HG02981 (cell line): Measurements from ENCODE around the gene CELF2.

Experiments used
- ATAC-seq: cut with Tn5 transposase; IDR thresholded peaks from one replicate; pipeline ENCODE4 v1.9.1; 2021; ENCODE audit warnings: mild to moderate bottlenecking, moderate library complexity; ENCODE audit not compliant: unreplicated experiment

CELF2 gene

DNA sequence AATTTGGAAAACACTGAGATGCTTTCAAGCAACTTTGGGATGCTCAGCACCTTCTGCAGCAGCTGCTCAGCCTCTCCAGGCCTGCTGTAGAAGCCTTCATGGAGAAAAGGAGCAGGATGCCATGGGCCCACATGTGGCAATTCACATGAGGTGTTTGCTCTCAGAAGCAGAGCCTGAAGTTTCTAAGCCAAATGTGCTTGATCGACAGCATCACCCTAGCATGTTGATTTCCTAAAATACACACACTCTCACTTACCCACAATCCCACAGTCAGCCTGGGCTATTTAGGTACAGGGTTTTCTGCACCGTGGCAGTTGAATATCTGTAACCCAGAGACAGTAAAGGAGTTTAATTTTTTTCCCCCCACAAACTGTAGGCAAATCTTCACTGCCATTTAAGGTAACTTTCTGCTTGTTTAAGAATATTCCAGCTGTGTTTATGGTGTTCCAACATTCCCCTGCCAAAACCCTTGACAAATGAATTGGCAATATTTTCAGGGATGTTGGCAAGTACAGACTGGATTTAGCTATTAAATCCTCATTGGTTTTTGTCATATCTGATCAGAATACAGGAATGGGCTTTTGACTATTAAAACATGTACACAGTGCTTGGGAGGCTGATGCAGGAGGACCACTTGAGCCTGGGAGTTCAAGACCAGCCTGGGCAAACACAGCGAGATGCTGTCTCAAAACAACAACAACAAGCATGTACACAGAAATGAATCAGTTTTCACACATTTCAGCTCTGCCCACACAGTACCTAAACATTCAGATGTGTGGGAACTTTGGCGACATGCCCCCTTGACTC is 244.2 kb downstream of the CELF2 start:
- ATAC-seq = no peak

DNA sequence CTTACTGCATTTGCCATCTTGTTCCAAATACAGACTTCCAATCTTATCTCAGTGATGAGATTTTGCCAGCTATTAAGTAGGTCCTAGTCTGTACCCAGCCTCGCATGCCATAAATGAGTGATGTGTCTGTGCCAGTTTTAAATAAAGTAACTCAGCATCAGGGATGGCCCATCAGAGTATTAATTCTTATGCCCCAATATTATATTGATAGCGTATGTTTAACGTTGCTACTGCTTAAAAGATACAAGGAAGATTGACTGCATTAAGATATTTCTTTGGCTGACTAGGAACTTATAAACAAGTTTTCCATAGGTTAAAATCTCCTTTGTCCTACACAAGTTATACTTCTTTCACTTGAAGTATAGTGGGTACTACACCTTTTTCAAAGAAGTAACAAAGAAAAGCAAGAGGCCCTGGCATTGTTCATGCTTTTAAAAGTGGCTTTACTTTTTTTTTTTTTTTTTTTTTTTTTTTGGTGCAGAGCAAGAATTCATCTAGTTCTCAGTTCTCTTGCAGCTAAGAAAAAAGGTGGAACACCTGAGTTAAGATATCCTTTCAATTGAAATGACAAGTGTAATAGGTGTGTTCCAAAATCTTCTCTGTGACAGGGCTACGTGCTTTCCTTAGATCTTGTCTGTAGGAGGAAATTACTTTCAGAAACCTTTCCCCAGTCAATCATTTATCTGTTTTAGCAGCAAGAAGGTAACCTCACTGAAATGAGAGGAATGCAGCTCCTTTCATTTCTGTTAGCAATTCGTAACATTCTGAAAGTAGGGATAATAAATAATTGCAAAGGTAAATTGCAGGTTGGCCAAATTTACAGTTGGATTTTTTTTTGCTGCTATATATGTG is 245.0 kb downstream of the CELF2 start:
- no peak for ATAC-seq

DNA sequence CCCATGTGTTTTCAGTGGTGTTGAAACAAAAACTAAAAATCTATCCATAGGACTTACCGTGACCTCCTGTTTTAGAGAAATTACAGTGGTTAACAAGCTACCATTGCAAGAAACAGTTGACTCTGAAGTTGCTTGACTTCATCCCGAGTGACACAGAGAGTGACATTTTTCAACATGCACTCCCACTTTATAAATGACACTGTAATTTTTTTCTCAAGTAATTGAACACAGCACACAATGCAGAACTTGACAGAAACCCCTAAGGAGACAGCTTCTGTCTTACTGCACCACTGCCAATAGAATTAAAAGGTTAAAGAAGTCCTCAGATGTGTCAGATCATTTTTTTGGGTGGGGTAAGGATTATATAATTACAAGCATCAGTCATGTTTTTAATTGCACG is 246.1 kb downstream of the CELF2 start:
- ATAC-seq = no peak

DNA sequence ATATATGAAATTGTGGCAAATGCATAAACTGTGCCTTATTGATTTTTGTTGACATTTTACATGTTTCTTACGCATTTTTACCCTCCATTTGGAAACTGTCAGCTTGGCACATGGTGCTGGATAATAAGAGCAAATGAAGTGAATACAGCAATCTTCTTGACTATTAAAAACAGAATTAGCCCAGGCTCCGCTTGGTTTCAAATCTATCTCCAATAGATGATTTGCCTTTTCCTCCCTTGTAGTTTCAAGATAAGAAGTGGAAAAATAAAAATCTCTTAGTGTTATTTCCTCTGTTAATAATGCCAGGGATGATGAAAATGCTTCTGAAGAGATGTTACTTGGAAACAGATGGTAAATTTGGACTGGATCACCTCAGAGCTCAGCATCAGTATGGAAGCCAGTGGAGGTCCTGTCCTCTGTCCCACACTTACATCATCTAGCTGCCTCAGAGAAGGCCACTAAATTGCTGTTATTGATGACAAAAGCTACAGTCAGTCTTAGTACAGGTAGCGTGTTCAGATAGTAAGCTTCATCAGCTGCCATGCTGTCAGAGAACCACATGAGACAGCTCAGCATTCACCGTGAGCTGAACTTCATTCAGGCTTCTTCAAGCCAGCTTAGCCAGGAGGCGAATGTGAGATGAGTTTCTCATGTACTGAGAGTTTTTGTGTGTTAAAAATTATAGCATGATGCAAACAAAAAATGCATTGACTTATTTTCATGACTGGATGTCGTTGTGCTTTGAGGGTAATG is 246.8 kb downstream of the CELF2 start:
- no peak for ATAC-seq

DNA sequence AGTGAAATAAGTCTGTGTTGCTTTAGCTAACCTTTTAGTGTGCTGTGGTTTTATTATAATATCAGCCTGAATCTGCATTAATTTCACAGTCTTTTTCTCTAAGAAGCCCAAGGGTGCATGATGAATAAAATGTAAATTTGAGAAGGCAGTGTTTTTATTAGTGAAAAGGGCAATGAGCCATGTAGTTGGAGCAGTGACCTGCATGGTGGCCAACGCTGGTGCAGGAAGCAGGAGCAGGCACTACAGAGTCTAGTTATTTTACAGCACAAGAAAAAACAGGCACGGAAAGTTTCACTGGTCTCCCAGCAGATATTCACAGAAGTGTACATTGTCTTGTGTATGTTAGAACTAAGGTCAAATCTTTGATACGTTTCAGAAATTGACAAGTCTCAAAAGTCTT is 247.8 kb downstream of the CELF2 start:
- no peak for ATAC-seq

DNA sequence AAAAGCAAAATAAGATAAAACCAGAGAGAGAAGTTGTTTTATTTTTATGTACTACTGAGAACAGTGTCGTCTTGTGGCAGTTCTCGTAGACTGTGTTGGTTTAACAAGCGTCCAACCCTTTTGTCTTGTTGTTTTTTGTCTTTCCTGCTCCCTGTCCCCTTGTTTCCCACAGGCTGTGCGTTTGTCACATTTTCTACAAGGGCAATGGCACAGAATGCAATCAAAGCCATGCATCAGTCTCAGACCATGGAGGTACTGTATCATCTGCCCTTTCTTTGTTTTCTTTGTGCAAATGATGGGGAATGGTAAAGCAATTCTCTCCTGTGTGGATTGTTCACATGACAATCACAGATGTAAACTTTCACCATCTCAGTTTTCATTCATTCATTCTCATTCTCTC is 248.8 kb downstream of the CELF2 start:
- ATAC-seq = no peak

DNA sequence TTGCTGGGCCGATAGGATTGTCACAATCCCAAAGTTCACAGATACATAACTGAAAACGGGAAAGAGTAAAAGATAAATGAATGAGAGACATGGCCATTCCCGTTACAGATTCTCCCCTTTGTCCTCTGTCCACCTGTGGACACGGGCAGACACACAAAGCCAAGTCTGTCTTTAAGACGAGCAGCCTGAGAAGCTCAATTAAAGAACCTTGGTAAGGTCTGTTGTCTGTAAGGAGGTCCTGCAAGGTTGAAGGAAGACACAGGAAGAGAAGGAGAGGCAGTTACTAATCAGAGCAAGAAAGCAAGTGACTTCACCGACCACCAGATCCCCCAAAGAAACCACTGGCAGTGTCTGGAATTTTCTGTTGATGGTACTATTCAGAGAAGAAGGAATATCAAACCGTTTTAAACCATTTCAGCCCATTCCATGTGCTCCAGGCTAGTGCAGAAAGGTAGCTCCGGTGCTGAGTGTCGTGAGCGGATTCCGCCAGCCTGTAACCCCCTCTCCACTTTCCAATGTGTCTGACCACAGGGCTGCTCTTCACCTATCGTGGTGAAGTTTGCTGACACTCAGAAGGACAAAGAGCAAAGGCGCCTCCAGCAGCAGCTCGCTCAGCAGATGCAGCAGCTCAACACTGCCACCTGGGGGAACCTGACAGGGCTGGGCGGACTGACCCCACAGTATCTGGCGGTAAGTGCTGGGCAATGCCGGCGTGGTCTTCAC is 252.6 kb downstream of the CELF2 start:
- ATAC-seq = peak; percentile 61

DNA sequence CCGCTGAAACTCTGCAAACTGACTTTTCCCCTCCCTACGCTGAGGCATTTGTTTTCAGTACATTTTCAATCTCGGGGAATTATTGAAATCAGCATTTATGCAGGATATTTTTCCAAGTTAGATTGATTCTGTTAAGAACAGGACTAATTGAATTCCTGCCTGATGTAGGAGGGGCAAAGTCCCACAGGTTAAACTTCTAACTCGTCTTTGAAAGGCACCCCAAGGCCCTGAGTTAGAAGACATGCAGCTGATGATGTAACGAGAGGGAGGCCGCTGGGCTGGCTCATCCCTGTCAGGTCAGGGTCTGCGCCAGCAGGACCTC is 253.1 kb downstream of the CELF2 start:
- no peak for ATAC-seq

DNA sequence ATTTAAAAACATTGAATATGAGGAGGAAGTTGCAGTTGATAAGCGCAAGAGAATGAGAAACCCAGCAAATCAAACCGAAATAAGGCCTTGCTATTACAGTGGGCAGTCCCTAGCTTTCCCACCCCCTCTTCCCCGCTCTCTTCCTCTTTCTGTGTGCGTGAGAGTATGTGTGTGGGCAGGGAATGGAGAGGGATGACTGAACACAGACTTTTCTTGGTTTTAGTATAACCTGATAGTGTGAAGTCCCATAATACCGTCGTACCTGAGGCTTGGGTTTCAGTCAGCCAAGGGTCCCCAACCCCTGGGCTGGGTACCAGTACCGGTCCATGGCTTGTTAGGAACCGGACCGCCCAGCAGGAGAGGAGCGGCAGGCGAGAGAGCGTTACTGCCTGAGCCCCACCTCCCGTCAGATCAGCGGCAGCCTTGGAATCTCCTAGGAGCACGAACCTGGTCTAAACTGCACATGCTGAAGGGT is 255.3 kb downstream of the CELF2 start:
- peak; percentile 59 for ATAC-seq

DNA sequence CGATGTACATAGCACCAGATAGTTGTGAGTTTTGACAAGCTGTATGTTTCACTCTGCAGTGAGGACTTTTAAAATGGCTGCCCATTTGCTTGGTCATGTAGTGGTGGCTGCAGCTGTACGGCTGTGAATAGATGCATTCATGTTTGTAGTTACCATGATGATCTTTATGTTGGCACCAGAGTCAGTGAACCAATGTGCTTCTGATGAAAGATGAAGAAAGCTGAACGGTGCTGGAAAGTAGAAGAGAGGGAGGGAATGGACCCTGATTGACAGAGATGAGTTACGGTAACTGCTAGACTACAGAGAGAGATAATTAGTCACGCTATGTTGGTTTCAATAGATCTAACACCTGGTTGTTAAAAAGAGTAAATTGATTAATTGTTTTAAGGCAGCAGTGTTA is 256.8 kb downstream of the CELF2 start:
- ATAC-seq = no peak

DNA sequence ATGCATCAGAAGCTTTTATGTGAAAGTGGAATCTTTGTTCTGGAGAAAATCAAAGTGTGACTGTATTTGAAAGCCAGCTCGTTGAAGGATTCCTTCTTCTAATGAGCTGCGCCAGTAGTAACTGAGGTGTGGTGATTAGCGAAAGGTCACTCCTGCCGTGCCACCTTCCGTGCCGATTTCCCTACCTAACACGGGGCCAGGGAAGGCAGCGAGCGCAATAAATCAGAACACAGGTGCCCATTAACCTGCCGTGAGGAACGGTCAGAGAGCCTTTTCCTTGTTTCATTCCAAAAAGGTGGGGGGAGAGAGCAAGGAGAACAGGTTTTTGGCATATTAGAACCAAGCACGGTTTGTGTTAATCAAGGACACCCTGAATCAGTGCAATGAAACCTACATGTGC is 258.0 kb downstream of the CELF2 start:
- no peak for ATAC-seq

DNA sequence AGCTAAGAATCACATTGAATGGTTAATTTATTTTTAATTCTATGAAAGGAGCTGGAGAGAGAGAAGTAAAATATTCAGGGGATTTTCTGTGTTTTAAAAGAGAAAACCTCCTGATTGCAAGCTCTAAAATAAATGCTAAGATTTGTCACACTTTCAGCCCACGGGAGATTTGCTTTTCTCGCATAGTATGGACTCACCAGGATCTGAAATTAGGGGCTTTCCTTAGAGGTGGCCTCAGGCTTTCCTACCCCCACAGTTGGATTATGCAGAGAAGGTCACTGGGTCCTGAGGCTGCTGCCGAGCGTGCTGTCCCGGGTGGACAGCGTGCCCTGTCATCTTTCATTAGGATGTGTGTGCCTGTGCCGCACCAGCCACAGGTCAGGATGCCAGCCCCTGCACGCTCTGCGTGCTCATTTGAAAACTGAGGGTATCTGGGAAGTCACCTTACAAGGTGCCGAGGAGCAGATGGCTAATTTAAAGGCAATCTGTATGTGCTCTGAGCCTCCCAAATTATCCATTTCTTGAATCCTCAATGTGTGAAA is 258.8 kb downstream of the CELF2 start:
- ATAC-seq = no peak

DNA sequence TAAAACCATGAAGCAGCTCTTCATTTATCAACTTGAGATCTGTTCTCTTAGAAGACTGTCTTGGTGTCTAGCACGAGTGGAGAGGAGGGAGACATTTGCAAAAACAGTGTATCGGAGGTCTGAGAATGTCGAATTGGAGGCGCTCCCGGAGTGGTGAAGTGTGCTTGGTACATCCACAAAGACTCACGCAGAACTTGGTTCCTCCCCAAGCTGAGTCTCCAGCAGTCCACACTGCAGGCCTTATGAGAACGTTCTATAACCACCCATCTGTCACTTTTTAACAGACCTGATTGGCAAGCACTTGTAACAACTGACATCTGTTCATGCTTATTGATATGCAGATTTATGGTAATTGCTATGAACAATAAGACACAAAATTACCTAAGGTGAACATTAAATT is 261.6 kb downstream of the CELF2 start:
- ATAC-seq = no peak

DNA sequence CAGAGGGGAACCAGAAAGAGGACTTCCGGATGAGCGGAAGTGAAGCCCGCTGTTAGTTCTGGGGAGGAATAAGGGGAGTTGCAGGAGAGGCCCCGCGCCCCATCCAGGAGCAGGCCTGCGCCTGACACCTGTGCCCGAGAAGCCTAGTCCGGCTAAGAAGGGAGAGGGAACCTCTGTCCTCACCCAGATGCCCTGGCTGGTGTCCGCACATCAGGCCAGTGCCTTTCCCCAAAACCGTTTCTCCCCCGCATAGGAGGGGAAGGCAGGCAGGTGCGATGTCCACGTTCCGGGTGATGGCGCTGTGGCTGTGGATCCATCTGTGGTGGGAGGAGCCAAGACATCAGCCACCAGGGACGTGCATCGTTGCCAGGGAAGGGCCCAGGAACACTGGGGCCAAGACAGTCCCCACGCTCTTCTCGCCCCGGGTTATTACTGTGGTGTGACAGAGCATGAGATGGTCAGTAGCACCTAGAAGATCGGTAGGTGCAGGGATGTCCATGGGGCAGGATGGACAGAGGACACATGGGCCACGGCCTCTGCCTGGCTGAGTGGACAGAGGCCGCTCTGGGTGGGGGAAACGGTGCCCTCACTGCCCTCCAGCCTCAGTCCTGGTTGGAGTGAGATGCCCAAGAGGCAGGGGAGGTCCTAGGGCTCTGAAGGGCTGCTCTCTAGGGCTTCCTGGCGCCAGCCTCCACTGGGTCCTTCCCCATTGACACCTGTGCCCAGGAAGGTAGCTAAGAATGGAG is 262.7 kb downstream of the CELF2 start:
- no peak for ATAC-seq

DNA sequence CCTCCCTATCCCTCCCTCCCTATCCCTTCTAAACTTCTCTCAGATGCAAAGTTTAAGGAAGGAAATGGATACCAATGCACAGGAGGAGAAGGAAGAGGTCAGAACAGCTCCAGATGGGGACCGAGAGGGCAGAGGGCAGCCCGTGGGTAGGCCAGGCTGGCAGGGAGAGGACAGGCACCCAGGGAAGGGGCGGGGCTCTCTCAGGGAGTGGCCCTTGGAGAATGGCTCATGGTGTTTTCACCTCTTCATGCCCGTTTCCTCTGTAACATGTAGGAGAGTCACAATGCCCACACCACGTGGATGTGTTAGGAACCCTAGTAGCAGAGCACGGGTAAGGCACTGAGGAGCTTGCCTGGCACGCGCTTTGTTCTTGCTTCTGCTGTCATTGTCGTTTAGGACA is 264.5 kb downstream of the CELF2 start:
- ATAC-seq = no peak

DNA sequence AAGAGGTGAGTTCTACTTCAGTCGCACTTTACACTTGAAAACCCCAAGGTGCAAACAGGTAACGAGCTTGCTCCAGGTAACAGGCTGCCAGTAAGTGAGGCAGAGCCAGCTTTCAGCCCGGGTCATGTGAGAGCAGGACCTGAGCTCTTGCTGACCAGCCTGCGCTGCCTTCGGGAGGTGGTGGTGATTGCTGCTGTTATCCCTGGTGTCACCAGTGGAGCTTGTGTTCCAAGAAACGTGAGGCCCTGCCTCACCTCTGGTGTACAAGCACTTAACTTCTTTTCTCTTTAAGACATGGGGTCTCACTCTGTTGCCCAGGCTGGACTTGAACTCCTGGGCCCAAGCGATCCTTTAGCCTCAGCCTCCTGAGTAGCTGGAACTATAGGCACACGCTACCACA is 265.0 kb downstream of the CELF2 start:
- ATAC-seq = no peak

DNA sequence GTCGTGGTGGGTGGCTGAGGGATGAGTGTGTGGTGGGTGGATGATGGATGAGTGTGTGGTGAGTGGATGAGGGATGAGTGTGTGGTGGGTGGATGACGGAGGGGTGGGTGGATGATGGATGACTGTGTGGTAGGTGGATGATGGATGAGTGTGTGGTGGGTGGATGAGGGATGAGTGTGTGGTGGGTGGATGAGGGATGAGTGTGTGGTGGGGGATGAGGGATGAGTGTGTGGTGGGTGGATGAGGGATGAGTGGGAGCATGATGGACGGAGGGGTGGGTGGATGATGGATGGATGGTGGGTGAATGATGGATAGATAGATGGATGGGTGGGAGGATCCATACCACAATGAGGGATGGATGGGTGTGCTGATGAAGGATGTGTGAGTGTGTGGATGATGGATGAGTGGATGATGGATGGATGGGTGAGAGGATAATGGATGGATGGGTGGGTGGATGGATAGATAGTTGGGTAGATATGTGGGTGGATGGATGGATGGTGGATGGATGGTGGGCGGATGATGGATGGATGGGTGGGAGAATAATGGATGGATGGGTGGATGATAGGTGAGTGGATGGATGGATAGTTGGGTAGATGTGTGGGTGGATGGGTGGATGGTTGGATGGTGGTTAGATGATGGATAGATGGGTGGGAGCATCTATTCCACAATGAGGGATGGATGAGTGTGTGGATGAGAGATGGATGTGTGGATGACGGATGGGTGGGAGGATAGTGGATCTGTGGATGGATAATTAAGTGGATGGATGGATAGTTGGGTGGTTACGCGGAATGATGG is 266.8 kb downstream of the CELF2 start:
- ATAC-seq = no peak

DNA sequence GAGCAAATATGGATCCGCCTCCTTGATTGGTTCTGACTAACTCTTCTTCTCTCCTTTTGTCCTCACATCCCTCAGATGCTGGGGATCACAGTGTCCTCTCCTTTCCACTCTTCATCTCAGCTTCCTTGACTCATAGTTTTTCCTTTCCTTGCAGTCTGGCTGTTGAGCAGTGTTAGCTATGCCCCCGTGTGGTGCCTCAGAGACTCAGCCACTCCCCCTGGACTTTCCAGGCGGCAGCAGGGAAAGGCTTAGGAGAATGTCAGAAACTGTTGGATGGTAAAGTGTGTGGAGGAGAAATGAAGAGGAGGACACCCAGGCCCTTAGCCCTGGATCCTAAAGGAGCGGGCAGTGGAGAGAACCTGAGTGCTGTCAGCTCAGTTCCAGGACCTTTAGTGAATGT is 267.5 kb downstream of the CELF2 start:
- no peak for ATAC-seq

DNA sequence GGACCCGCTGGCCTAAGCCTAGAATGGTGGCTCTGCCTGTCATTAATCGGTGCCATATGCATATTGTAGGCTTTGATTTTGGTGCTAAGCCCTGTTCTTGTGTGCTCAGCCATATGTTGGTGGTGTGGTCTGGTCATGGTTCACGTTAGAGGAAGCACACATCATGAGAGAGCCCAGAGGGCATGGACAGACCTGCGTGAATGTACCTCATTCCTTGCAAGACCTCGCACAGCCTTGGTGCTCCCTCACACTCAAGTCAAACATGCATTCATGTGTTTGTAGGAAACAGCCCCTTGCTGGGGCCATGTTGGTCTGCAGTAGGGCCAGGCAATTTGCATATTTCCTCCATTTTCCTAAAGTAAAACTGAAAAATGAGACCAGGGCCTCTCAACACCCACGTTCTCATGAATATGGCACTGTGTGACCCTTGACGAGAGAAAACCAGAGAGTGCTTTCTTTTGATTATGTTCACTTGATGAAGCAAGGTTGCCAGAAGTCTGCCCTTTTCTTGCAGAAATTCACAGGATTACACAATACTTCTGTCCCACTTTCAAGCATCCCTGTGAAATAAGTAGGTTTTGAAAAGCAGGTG is 268.7 kb downstream of the CELF2 start:
- ATAC-seq = peak; percentile 62
